H54 (cell line): Measurements from ENCODE around the gene CNR2.

Experiments used
- DNase-seq: peaks from one replicate; pipeline ENCODE4 v3.0.0; 2011; ENCODE audit warnings: low spot score, mixed read lengths; ENCODE audit not compliant: insufficient read length
- FAIRE-seq: peaks from 3 replicates; lab custom pipeline; 2011; peaks lifted over from hg19 to GRCh38; lab: Jason Lieb, UNC
- POLR2A ChIP-seq: IDR thresholded peaks from 2 replicates; pipeline ENCODE4 v1.6.1; 2011; ENCODE audit warnings: low read depth, mild to moderate bottlenecking, low read length

Gene CNR2

GRCh38 chr1:23823767-23824166 lies 89.4 kb downstream of the CNR2 start:
- TF ChIP-seq POLR2A = no peak
- no peak for FAIRE-seq
- DNase-seq = no peak
